SU-DHL-6 (cell line): ENCODE measurements around the gene MRPS5.

ENCODE experiments used
- H2AFZ ChIP-seq: fragments of 200-600 bp; sonication (generic); 2 replicates; pipeline ENCODE4 v1.6.1; 2014; ENCODE audit warnings: low read depth, mild to moderate bottlenecking, moderate library complexity, mixed read lengths, antibody characterized with exemption, low read length; ENCODE audit not compliant: severe bottlenecking
- H3F3A ChIP-seq: fragments of 200-600 bp; shearing (Covaris generic); 2 replicates; pipeline ENCODE4 v1.6.0; 2016; ENCODE audit warnings: antibody characterized with exemption, mild to moderate bottlenecking; ENCODE audit not compliant: insufficient read depth
- H3K27ac ChIP-seq: fragments of 200-600 bp; sonication (generic); 2 replicates; pipeline ENCODE4 v1.5.1; 2016; ENCODE audit warnings: low read depth, mild to moderate bottlenecking, low read length, moderate library complexity, mixed read lengths
- H3K27me3 ChIP-seq: fragments of 200-600 bp; sonication (generic), shearing (Covaris generic); 2 replicates; pipeline ENCODE4 v1.6.0; 2014; ENCODE audit warnings: mild to moderate bottlenecking, low read length
- H3K36me3 ChIP-seq: fragments of 200-600 bp; sonication (generic); 2 replicates; pipeline ENCODE4 v1.6.1; 2014; ENCODE audit warnings: mild to moderate bottlenecking, low read length, mixed read lengths
- H3K4me2 ChIP-seq: fragments of 300-600, 200-600 bp; shearing (Covaris generic), sonication (generic); 2 replicates; pipeline ENCODE4 v1.6.0; 2014; ENCODE audit warnings: low read length, low read depth, mild to moderate bottlenecking; ENCODE audit not compliant: poor library complexity, severe bottlenecking
- H3K4me3 ChIP-seq: fragments of 200-600 bp; sonication (generic); 2 replicates; pipeline ENCODE4 v1.5.1; 2014; ENCODE audit warnings: antibody characterized with exemption, low read length, mild to moderate bottlenecking, mixed read lengths; ENCODE audit not compliant: insufficient read depth, poor library complexity, severe bottlenecking
- H3K79me2 ChIP-seq: fragments of 200-600 bp; sonication (generic); 2 replicates; pipeline ENCODE4 v1.6.1; 2014; ENCODE audit warnings: mild to moderate bottlenecking, low read length, moderate library complexity; ENCODE audit not compliant: insufficient read depth
- H3K9ac ChIP-seq: fragments of 200-600 bp; sonication (generic); 2 replicates; pipeline ENCODE4 v1.7.0; 2014; ENCODE audit warnings: mild to moderate bottlenecking, low read length
- H3K9me2 ChIP-seq: fragments of 200-600 bp; sonication (generic); replicated peaks from 2 replicates; pipeline ENCODE4 v1.6.1; 2014; ENCODE audit warnings: low read length; ENCODE audit not compliant: insufficient read depth
- H3K9me3 ChIP-seq: fragments of 200-600 bp; sonication (generic); 2 replicates; pipeline ENCODE4 v1.6.1; 2014; ENCODE audit warnings: low read length, mixed read lengths; ENCODE audit not compliant: insufficient read depth
- H4K20me1 ChIP-seq: fragments of 200-600 bp; sonication (generic); 2 replicates; pipeline ENCODE4 v1.6.1; 2014; ENCODE audit warnings: low read depth, mild to moderate bottlenecking, antibody characterized with exemption, low read length, moderate library complexity, mixed read lengths
- EZH2phosphoT487 ChIP-seq: fragments of 200-600 bp; sonication (generic), shearing (Covaris generic); conservative IDR thresholded peaks from 2 replicates; pipeline ENCODE4 v1.6.1; 2018; ENCODE audit warnings: mild to moderate bottlenecking, antibody characterized with exemption, low read length, moderate library complexity, mixed read lengths
- TF ChIP-seq, protein P1 (sequence below): fragments of 200-600 bp; sonication (generic); IDR thresholded peaks from one replicate; pipeline ENCODE4 v1.5.1; 2017; ENCODE audit warnings: antibody characterized with exemption, mild to moderate bottlenecking, low read length, moderate library complexity; ENCODE audit not compliant: insufficient read depth, poor library complexity, severe bottlenecking

Gene MRPS5

GRCh38 chr2:95073856-95074662, 47.5 kb downstream of the MRPS5 start:
- no peaks in the 10 kb centered on the region for H3K9me2 ChIP-seq
- no peak overlapping the region for H3K27ac ChIP-seq
- H3K27me3 ChIP-seq: no peaks in the 10 kb centered on the region
- no peak overlapping the region for H3K9ac ChIP-seq
- H3K79me2 ChIP-seq: no peaks in the 10 kb centered on the region
- no peak overlapping the region for H3K4me3 ChIP-seq
- no peaks in the 10 kb centered on the region for H3K36me3 ChIP-seq
- no peak for TF ChIP-seq EZH2phosphoT487
- TF ChIP-seq, protein P1, sequence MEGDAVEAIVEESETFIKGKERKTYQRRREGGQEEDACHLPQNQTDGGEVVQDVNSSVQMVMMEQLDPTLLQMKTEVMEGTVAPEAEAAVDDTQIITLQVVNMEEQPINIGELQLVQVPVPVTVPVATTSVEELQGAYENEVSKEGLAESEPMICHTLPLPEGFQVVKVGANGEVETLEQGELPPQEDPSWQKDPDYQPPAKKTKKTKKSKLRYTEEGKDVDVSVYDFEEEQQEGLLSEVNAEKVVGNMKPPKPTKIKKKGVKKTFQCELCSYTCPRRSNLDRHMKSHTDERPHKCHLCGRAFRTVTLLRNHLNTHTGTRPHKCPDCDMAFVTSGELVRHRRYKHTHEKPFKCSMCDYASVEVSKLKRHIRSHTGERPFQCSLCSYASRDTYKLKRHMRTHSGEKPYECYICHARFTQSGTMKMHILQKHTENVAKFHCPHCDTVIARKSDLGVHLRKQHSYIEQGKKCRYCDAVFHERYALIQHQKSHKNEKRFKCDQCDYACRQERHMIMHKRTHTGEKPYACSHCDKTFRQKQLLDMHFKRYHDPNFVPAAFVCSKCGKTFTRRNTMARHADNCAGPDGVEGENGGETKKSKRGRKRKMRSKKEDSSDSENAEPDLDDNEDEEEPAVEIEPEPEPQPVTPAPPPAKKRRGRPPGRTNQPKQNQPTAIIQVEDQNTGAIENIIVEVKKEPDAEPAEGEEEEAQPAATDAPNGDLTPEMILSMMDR: no peak
- no peak overlapping the region for H3K4me2 ChIP-seq
- no peaks in the 10 kb centered on the region for H3F3A ChIP-seq
- no peaks in the 10 kb centered on the region for H4K20me1 ChIP-seq
- H2AFZ ChIP-seq: no peak overlapping the region
- H3K9me3 ChIP-seq: no peaks in the 10 kb centered on the region

DNA sequence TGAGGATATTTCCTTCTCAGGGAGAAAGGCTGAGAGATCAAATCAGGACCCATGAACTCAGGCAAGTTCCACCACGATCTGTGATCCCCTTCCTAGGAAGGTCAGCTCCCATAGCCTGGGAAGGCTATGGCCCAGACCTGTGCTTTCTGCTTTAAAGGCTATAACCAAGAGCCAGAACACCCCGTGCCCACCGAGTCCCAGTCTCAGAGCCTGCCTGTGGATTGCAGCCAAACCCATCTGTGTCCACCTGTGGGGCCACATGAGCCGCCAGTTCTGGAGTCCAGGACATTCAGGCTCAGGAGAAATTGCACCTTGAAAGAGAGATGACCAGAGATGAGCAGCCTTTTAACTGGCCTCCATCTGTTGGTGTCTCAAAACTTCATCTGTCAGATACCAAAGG, 49.2 kb downstream of the MRPS5 start:
- Histone ChIP-seq H3K4me2 (no peak overlapping the region), H3K9ac (no peak overlapping the region), H3K27me3 (no peaks in the 10 kb centered on the region), H3K4me3 (no peak overlapping the region), H4K20me1 (no peaks in the 10 kb centered on the region), H3K27ac (no peak overlapping the region), H3K36me3 (no peaks in the 10 kb centered on the region), H3K9me3 (no peaks in the 10 kb centered on the region), H3F3A (no peaks in the 10 kb centered on the region), H2AFZ (no peak overlapping the region), H3K79me2 (no peaks in the 10 kb centered on the region), H3K9me2 (no peaks in the 10 kb centered on the region)
- no peak for TF ChIP-seq EZH2phosphoT487
- TF ChIP-seq, protein P1: no peak

- Histone ChIP-seq H4K20me1 (no peaks in the 10 kb centered on the region), H3K4me3 (no peak overlapping the region), H3K9ac (no peak overlapping the region), H3K27me3 (no peaks in the 10 kb centered on the region), H3K36me3 (no peaks in the 10 kb centered on the region), H3K4me2 (no peak overlapping the region), H3K9me2 (no peaks in the 10 kb centered on the region), H3K9me3 (no peaks in the 10 kb centered on the region), H2AFZ (no peak overlapping the region), H3K79me2 (no peaks in the 10 kb centered on the region), H3F3A (no peaks in the 10 kb centered on the region), H3K27ac (no peak overlapping the region)
- TF ChIP-seq, protein P1: no peak
- TF ChIP-seq EZH2phosphoT487: no peak
Observed at GRCh38 chr2:95071856-95072255, 49.8 kb downstream of the MRPS5 start.
